ENCODE data around the gene APOO.

DNA sequence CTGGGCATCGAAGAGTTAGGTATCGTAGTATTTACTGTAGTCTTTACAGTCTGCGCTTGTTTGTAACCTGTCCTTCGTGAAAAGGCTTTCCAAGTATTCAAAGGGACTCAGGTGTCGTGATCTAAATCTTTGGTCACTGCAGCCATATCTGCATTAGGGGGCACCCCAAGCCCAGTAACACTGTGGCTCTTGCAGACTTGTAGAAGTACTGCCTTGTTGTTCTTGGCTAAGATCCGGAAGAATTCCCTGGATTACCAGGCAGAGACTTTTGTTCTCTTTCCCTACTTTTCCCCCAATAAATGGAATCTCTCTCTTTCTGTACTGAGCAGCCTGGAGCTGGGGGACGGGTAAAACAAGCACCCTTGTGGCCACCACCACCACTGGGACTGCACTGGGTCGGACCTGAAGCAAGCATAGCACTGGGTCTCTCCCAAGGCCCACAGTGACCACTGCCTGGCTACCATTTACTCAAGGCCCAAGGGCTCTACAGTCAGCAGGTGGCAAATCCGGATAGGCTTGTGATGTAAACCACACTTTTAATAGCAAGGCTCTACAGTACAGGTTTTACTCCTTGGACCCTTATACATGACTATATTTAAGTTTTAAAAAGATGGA lies 12.1 kb upstream of the APOO start:
- TF ChIP-seq POLR2A (IDR thresholded peaks at IDR 0.05) (no peak), CTCF (IDR thresholded peaks at IDR 0.05) (no peak)
